Measurements from ENCODE around the gene PLS1.

Gene PLS1

Small RNA genes within 50 kb of the gene (small RNA-seq; reads per million reads assigned to genes)
- gene RNA5SP143: 0.05 to 0.22 reads per million in 2 experiments
